NCI-H1930 (cell line): Measurements from ENCODE around the gene KLRC4.
"Not testable (repeated sequence)": the region's sequence is repeated elsewhere in the genome, so short reads cannot be mapped to it uniquely, and the experiment has no call there.

Source experiments
- DNase-seq, 2 experiments: peaks; one replicate each; lab custom pipeline; 2025; lab: John Stamatoyannopoulos, UW

KLRC4 gene

GRCh38 chr12:10397296-10397695, 12.3 kb downstream of the KLRC4 start:
- DNase-seq = no peak

GRCh38 chr12:10396176-10396575, 13.4 kb downstream of the KLRC4 start:
- DNase-seq = not testable (repeated sequence)

DNA sequence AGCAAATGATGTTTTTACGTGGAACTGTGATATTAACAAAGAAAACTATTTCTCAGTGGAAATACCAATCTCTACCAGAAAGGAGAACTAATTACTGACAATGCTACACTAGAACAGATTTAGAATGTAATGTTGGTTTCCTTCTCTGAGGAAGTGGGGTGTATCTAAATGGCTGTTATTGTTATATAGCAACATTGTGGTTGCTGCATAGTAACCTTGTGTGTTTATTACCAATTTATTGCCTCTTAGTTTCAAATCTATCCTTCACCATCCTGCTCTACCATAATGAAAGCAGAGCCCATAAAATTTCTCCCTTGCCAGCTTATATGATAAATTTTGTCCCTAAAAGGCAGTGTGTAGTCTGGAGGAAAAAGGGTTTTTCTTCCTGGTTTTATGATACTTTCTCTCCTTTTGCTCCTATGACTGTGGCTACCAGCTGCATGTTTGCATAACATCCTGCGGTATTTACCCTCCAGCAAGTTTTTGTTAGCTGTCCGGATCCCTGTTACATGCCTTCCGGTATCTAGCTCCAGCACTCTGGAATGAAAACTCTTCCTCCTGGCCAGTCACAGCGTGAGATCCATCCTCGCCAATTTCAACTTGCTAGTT, 14.1 kb downstream of the KLRC4 start:
- no peak for DNase-seq

GRCh38 chr12:10394531-10395152, 14.9 kb downstream of the KLRC4 start:
- DNase-seq = not testable (repeated sequence)

DNA sequence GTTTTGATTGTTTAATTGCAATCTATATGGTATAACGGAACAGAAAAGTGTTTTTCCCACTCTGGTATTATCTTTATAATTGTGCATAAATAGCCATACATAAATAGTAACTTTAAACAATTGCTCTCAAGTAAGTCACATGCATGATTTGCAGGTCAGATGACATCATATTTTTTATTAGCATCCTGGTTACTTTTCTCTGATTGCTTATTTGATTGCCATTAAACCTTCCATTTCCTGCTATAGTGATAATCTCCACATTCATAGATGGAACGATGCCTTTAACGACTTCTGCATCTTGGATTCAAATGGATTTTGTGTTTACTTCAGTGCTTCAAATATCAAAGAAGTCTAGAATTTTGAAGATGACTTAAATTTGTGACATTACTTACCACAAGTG, 16.3 kb downstream of the KLRC4 start:
- DNase-seq = no peak

DNA sequence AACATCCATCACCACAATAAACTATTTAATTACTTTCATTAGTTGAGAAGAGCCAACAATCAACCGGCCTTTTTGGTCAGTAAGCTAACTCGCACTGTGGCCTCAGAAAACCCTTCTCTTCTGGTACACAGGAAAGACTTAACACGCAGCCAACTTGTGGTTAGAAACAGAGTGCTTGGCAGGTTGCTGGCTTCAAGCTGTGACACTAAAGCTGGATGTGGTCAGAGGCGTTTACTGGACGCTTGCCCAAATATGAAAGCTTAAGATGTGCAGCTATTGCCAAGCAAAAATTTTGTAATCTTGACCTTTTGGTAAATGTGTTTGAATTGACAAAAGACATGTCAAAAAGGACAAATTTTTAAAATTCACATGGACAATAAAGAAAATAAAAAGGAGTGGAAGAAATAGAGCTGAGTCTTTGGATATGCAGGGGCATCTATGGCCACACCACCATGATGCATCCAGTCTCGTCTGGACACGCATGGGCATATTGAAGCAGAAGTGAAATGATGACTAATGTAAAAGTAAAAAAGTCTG, 17.1 kb downstream of the KLRC4 start:
- DNase-seq = no peak

GRCh38 chr12:10390991-10391390, 18.6 kb downstream of the KLRC4 start:
- DNase-seq = not testable (repeated sequence)

GRCh38 chr12:10389904-10390303, 19.7 kb downstream of the KLRC4 start, which contains the start of gene KLRK1:
Gene KLRK1 (minus strand): TSS chr12:10390041. CDS start chr12:10388810, 1,231 bp downstream.
- no peak for DNase-seq

DNA sequence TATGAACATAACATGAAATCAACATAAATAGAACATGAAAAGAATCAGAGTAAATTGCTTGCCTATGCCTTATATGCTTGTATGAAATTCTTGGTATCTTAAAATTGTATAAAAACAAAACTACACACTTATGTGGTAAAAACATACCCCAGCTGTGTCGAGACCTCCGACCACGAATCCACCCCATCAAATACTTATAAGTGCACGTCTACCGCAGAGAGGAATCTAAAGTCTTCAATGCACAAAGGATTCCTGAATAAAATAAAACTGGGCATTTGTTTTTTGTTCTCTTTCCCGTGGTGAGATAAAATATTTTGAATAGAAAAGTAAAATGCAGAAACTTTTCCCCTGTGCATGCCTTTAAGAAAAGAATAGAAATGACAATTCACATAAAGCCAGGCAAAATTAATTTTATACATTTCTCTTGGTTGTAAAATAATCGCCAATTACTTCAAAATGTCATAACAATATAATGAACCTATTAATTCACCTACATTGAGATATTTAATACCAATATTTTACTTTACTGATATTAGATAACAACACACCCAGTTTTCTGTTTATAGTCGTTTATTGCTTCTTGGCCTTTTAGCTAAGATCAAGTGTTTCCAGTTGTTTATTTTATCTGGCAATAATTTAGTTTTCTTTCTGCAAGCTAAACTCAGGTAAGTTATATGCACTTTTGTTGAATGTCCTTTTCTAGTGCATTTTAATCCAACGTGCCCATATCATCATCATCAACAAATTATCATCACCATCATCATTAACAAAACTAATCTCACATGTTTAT, 20.7 kb downstream of the KLRC4 start:
- DNase-seq = no peak

GRCh38 chr12:10387498-10387897, 22.1 kb downstream of the KLRC4 start:
- not testable (repeated sequence) for DNase-seq

DNA sequence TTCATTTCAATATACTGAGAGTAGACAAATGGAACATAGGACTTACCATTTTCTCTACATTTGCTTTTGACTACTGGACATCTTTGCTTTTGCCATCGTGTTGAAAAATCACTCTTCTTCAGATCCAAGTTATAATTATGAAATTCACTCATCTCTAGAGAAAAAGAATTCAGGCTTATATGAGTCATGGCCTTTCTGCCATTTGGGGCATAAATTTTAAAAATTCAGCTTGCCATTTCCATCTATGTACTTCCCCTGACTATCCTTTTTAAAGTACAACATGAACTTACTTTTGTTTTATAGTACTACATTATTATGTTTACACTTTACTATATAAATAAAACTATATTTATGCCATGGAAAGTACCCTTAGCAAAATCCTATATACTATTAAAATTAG, 22.7 kb downstream of the KLRC4 start:
- no peak for DNase-seq

- DNase-seq = no peak
These were observed 24.4 kb downstream of the KLRC4 start for GRCh38 chr12:10385166-10385613.

DNA sequence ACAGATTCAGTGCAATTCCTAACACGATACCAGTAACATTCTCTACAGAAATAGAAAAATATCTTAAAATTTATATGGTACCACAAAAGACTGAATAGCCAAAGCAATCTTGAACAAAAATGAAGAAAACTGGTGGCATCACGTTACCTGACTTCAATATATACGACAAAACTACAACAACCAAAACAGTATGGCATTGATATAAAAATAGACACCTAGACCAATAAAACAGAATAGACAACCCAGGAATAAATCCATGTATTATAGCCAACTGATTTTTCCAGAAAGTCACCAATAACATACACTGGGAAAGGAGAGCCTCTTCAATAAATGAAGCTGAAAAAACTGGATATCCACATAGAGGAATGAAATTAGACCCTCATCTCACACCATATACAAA, 25.4 kb downstream of the KLRC4 start:
- DNase-seq = no peak

DNA sequence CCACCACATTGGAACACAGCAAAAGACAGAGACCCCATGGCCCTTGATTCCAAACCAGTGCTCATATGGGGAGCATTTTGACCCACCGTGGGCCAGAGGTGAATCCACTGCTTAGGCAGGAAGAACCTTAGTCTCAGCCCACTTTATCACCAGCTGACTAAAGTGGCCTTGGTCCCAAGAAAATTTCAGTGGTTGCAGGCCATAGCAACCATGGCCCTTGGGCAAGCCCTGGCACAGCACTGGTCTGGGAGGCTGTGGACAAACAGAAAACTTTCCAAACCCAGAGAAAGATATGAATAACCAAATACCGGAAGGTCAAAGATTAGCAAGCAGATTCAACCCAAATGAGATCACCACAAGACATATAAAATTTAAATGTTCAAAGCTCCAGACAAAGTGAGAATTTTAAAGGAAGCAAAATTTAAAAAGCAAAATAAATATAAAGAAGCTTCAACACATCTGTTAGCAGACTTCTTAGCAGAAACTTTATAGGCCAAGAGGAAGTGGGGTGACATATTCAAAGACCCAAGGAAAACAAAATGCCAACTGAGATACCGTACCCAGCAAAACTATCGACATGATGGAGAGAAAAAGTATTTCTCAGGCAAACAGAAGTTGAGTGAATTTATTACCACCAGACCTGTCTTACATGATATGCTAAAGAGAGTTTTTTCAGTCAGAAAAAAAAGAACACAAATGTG, 27.5 kb downstream of the KLRC4 start:
- no peak for DNase-seq

GRCh38 chr12:10378737-10379136, 30.8 kb downstream of the KLRC4 start:
- not testable (repeated sequence) for DNase-seq

GRCh38 chr12:10374624-10375018, 34.9 kb downstream of the KLRC4 start:
- no peak for DNase-seq

- no peak for DNase-seq
These were observed 37.0 kb downstream of the KLRC4 start for GRCh38 chr12:10372559-10372958.

DNA sequence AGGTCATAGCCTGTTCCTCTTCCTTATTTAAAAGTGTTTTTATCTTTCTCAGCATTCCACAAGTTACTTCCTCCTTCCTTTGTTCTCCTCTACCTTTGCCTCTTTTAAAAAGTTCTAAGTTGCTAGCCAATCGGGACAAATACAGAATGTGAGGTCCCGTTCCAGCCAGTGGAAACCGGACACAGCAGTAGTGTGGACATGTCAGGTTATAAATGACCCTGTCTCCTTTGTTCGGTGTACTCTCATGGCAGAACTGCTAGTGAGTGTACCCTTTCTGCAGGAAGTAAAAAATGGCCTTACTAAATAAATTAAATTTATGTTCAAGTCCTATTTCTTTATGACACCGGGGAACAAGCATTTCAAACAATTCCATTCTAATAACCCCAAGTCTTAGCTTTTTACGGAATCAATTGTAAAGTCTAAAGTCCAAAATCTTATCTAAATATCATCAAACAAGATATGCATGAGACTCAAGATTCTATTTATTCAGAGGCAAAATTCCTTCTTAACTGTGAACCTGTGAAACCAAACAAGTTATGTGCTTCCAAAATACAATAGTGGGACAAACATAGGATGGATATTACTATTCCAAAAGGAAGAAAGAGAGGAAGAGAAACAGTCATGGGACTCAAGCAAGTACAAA, 37.5 kb downstream of the KLRC4 start:
- DNase-seq = not testable (repeated sequence)

- no peak for DNase-seq
These were observed 39.8 kb downstream of the KLRC4 start for GRCh38 chr12:10369557-10370415.
